NOMO-1 treated with DMSO at 0.1 percent for 48 hours (cell line): Measurements from ENCODE around the gene SLC4A2.
A peak's percentile ranks its signal among the peaks of the same experiment; 100 is the strongest.

Experiments
- DNase-seq: peaks from one replicate; lab custom pipeline; 2025; ENCODE audit not compliant: unreplicated experiment; lab: John Stamatoyannopoulos, UW

Gene SLC4A2

GRCh38 chr7:151114151-151115090 lies 55.0 kb downstream of the SLC4A2 start:
- DNase-seq: no peak

GRCh38 chr7:151115121-151115835 lies 55.9 kb downstream of the SLC4A2 start:
- DNase-seq: no peak

GRCh38 chr7:151115836-151116418 lies 56.5 kb downstream of the SLC4A2 start:
- DNase-seq: no peak

- DNase-seq: no peak
Measured at GRCh38 chr7:151116603-151117440, 57.4 kb downstream of the SLC4A2 start.

- DNase-seq: no peak
Measured at GRCh38 chr7:151117565-151117964, 58.2 kb downstream of the SLC4A2 start.

GRCh38 chr7:151118108-151119054 lies 59.0 kb downstream of the SLC4A2 start:
- no peak for DNase-seq

GRCh38 chr7:151119055-151119415 lies 59.6 kb downstream of the SLC4A2 start:
- no peak for DNase-seq

- no peak for DNase-seq
Measured at GRCh38 chr7:151119902-151120301, 60.5 kb downstream of the SLC4A2 start.

GRCh38 chr7:151120896-151121295 lies 61.5 kb downstream of the SLC4A2 start:
- DNase-seq: no peak

- no peak for DNase-seq
Measured at GRCh38 chr7:151121380-151122170, 62.2 kb downstream of the SLC4A2 start.

- DNase-seq: no peak
Measured at GRCh38 chr7:151122276-151122675, 62.9 kb downstream of the SLC4A2 start.

- no peak for DNase-seq
Measured at GRCh38 chr7:151122796-151123157, 63.4 kb downstream of the SLC4A2 start.

- no peak for DNase-seq
Measured at GRCh38 chr7:151123158-151123821, 63.9 kb downstream of the SLC4A2 start.

GRCh38 chr7:151123822-151124464 lies 64.6 kb downstream of the SLC4A2 start:
- peak; percentile 24 for DNase-seq

GRCh38 chr7:151124481-151124880 lies 65.1 kb downstream of the SLC4A2 start:
- no peak for DNase-seq

GRCh38 chr7:151124899-151125399 lies 65.6 kb downstream of the SLC4A2 start:
- no peak for DNase-seq

GRCh38 chr7:151125470-151125845 lies 66.1 kb downstream of the SLC4A2 start:
- DNase-seq: no peak
